ENCODE results near the gene LRRK1.

DNA sequence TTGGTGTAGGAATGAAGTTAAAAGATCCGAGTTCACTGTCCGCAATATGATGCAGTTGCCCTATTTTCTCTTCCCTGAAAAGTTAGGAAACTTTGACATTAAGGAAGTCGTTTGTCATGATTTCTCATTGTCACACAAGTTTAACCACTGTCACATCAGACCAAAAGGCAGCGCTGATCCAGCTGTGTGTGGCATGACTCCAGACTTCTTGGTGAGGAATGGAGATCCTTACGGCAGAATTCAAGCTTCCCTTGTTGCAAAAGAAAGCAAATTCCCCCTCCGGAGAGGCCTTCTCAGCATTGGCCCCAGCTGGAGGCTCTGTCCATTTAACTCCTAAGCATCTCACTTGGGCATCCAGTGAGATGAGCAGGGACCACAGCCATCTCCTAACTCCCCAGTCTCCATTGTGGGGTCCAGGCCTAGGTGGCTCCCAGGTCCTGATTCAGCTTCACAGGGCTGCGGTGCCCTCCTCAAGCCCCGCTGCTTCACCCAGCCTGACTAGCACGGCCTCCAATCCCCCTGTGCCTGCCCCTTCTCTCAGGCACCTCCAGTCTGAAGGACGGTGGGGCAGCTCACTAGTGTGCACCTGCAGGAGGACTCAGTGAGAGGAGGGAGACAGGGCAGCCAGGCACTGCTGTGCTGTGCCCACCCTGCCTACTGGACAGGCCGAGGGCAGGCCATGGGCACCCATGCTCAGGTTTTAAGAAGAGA is 173.2 kb downstream of the LRRK1 start:
- TF ChIP-seq, protein P1, sequence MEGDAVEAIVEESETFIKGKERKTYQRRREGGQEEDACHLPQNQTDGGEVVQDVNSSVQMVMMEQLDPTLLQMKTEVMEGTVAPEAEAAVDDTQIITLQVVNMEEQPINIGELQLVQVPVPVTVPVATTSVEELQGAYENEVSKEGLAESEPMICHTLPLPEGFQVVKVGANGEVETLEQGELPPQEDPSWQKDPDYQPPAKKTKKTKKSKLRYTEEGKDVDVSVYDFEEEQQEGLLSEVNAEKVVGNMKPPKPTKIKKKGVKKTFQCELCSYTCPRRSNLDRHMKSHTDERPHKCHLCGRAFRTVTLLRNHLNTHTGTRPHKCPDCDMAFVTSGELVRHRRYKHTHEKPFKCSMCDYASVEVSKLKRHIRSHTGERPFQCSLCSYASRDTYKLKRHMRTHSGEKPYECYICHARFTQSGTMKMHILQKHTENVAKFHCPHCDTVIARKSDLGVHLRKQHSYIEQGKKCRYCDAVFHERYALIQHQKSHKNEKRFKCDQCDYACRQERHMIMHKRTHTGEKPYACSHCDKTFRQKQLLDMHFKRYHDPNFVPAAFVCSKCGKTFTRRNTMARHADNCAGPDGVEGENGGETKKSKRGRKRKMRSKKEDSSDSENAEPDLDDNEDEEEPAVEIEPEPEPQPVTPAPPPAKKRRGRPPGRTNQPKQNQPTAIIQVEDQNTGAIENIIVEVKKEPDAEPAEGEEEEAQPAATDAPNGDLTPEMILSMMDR (IDR thresholded peaks at IDR 0.05; ENCODE audit: low read depth, low read length, poor library complexity, severe bottlenecking) = no peak
- TF ChIP-seq EZH2phosphoT487 (IDR thresholded peaks at IDR 0.05; ENCODE audit: borderline replicate concordance, low read length) = no peak

Measured in DOHH2 (cell line).